Measurements from ENCODE around the gene IFT57. TPM values are rescaled to one million over a fixed set of nuclear protein-coding genes. Genes with fewer than 3 reads are reported as not detected.

Gene IFT57
- total RNA-seq, 4 donors from 2014 or later: 48.4 to 64.2 (median 55.1) TPM

DNA sequence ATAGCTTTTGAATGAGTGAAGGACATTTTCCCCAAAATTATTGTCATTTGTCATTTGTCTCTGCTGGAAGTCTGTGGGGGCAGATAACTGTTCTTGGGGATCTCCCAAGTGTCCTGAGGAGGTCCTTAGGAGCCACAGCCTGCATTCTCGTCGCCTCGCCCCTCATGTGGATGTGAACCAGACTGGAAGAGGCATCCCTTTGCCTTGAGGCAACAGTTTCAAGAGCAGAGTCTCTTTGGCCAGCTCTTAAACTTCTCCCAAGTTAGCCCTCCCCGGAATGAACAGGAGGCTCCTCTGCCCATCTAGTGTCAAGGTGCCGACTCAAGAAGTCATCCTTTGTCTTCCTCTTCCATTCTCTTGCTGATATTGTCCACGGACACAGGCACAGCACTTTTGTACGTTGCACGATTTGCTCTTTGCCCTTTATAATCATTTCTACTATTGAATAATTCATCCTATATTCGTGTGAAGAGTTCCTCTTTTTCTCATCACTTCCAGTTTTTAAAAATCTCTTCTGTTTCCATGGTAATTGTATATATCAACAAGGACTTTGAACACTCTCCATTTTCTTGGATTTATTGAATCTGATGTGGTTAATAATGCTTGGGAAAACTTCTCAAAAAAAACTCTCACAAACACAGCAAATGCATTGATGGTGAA lies 90.6 kb downstream of the IFT57 start:
- no peak for ATAC-seq
- H3K27ac ChIP-seq: no peak overlapping the region
- TF ChIP-seq EP300 (IDR thresholded peaks at IDR 0.05) (no peak), POLR2AphosphoS5 (IDR thresholded peaks at IDR 0.05) (no peak), POLR2A (IDR thresholded peaks at IDR 0.05) (no peak)
- TF ChIP-seq, protein P1, sequence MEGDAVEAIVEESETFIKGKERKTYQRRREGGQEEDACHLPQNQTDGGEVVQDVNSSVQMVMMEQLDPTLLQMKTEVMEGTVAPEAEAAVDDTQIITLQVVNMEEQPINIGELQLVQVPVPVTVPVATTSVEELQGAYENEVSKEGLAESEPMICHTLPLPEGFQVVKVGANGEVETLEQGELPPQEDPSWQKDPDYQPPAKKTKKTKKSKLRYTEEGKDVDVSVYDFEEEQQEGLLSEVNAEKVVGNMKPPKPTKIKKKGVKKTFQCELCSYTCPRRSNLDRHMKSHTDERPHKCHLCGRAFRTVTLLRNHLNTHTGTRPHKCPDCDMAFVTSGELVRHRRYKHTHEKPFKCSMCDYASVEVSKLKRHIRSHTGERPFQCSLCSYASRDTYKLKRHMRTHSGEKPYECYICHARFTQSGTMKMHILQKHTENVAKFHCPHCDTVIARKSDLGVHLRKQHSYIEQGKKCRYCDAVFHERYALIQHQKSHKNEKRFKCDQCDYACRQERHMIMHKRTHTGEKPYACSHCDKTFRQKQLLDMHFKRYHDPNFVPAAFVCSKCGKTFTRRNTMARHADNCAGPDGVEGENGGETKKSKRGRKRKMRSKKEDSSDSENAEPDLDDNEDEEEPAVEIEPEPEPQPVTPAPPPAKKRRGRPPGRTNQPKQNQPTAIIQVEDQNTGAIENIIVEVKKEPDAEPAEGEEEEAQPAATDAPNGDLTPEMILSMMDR (IDR thresholded peaks at IDR 0.05): no peak
- H3K4me3 ChIP-seq: no peak overlapping the region
- peaks cover 0 to 3% (median 0%) of the 10 kb centered on the region in 3 donors for H3K4me1 ChIP-seq
- no peaks in the 10 kb centered on the region for H3K9me3 ChIP-seq
- H3K36me3 ChIP-seq: no peaks in the 10 kb centered on the region
- WGBS, 2 donors (ENCODE audit: low coverage in 1 of 2): 80 to 88% methylated on average over 5 to 6 of the region's 9 CpGs
- no peaks in the 10 kb centered on the region for H3K27me3 ChIP-seq

- Histone ChIP-seq H3K27ac (no peak overlapping the region), H3K4me3 (no peak overlapping the region), H3K9me3 (no peaks in the 10 kb centered on the region), H3K36me3 (no peaks in the 10 kb centered on the region), H3K4me1 (peaks cover 0 to 3% (median 0%) of the 10 kb centered on the region in 3 donors), H3K27me3 (no peaks in the 10 kb centered on the region)
- TF ChIP-seq POLR2A (IDR thresholded peaks at IDR 0.05): no peak
- no peak for TF ChIP-seq POLR2AphosphoS5 (IDR thresholded peaks at IDR 0.05)
- no peak for TF ChIP-seq EP300 (IDR thresholded peaks at IDR 0.05)
- TF ChIP-seq, protein P1 (IDR thresholded peaks at IDR 0.05): no peak
- no peak for ATAC-seq
Measured at GRCh38 chr3:108130701-108131474, 91.3 kb downstream of the IFT57 start.

DNA sequence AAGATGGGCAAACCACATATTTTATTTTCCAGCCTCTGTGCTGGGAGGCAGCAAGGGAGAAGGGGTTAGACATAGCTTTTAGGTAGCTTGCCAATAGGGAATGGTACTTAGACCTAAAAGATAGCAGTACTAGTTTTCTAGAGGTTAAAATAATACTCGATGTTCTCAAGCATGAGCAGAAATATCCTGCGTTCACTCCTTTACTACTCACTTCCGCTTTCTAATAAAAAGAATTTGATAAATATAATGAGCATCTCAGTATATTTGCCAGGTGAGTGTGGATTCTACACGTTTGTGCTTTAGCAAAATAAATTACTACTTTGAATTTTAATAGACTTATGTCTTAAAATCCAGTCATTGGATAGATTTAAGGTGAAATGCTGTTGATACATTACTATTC lies 92.0 kb downstream of the IFT57 start:
- Histone ChIP-seq H3K36me3 (no peaks in the 10 kb centered on the region), H3K27ac (no peak overlapping the region), H3K9me3 (no peaks in the 10 kb centered on the region), H3K27me3 (no peaks in the 10 kb centered on the region), H3K4me3 (no peak overlapping the region), H3K4me1 (peaks cover 0 to 3% (median 0%) of the 10 kb centered on the region in 3 donors)
- ATAC-seq: no peak
- no peak for TF ChIP-seq POLR2AphosphoS5 (IDR thresholded peaks at IDR 0.05)
- no peak for TF ChIP-seq EP300 (IDR thresholded peaks at IDR 0.05)
- TF ChIP-seq, protein P1 (IDR thresholded peaks at IDR 0.05): no peak
- no peak for TF ChIP-seq POLR2A (IDR thresholded peaks at IDR 0.05)
- 80 to 89% methylated on average over 4 of the region's 4 CpGs for WGBS, 2 donors (ENCODE audit: low coverage in 1 of 2)

DNA sequence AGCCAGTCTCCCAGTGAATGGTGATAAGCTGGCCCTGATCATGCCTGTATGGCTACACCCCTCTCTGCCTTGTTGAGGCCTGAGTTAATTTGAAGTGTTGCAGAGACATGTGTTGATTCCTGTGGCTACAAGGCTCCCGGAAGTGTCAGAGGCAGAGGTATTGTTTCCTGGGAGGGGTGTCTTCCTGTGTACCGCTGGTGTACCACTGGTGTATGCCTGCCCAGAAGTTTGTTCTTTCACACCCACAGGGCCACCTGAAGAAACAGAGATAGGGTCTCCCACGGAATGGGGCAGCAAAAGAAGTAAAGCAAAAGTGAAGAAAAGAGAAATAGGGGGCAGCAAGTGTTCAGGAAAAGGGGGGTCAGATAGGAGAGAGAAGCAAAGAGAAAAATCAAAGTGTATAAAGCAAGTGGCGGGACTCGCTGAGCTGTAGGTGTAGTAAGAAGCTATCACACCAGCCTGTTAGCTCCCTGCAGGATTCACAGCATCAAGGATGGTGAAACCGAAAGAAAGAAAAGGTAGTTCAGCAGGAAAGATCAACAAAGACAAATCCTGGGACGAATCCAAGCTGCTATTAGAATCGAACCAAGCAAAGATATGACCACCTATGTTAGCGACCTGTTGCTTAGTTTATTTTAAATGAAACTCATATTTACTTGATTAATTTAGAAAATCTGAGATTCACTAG lies 94.8 kb downstream of the IFT57 start:
- WGBS, 2 donors (ENCODE audit: low coverage in 1 of 2): 71 to 80% methylated on average over 7 to 9 of the region's 9 CpGs
- Histone ChIP-seq H3K27me3 (no peaks in the 10 kb centered on the region), H3K27ac (no peak overlapping the region), H3K4me1 (peaks cover 0 to 3% (median 0%) of the 10 kb centered on the region in 3 donors), H3K36me3 (no peaks in the 10 kb centered on the region), H3K4me3 (no peak overlapping the region), H3K9me3 (no peaks in the 10 kb centered on the region)
- ATAC-seq: no peak
- TF ChIP-seq POLR2A (IDR thresholded peaks at IDR 0.05) (no peak), POLR2AphosphoS5 (IDR thresholded peaks at IDR 0.05) (no peak), EP300 (IDR thresholded peaks at IDR 0.05) (no peak)
- TF ChIP-seq, protein P1 (IDR thresholded peaks at IDR 0.05): no peak

Data from gastroesophageal sphincter (tissue), 4 donors.